ENCODE data around the gene RAPGEF4. TPM values are rescaled to one million over a fixed set of nuclear protein-coding genes. Genes with fewer than 3 reads are reported as not detected.

Gene RAPGEF4
- total RNA-seq, 1 donor = 2.6 TPM

DNA sequence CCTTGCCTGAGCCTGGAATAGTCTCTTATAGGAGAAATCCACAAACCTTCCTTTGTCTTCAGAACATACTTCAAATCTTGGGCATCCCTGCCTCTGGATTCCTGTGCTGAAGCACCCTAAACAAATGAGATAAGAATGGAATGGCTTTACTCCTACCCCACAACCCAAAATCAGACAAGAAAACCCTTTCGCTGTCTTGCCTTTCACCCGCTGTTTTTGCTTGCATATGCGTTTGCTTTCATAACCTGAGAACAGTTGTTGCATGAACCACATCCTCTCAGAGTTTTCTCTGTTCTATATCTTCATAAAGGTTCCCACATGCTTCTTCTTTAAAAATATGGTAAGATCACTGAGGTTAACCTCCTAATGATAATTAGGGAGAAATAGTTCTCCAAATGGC, 207.9 kb downstream of the RAPGEF4 start:
- no peak overlapping the region for H3K4me3 ChIP-seq (ENCODE audit: low read depth, low read length)
- TF ChIP-seq, protein P1, sequence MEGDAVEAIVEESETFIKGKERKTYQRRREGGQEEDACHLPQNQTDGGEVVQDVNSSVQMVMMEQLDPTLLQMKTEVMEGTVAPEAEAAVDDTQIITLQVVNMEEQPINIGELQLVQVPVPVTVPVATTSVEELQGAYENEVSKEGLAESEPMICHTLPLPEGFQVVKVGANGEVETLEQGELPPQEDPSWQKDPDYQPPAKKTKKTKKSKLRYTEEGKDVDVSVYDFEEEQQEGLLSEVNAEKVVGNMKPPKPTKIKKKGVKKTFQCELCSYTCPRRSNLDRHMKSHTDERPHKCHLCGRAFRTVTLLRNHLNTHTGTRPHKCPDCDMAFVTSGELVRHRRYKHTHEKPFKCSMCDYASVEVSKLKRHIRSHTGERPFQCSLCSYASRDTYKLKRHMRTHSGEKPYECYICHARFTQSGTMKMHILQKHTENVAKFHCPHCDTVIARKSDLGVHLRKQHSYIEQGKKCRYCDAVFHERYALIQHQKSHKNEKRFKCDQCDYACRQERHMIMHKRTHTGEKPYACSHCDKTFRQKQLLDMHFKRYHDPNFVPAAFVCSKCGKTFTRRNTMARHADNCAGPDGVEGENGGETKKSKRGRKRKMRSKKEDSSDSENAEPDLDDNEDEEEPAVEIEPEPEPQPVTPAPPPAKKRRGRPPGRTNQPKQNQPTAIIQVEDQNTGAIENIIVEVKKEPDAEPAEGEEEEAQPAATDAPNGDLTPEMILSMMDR (IDR thresholded peaks at IDR 0.05; ENCODE audit: insufficient read depth, low read depth, low read length) = no peak
- no peak for DNase-seq (ENCODE audit: low read depth)

DNA sequence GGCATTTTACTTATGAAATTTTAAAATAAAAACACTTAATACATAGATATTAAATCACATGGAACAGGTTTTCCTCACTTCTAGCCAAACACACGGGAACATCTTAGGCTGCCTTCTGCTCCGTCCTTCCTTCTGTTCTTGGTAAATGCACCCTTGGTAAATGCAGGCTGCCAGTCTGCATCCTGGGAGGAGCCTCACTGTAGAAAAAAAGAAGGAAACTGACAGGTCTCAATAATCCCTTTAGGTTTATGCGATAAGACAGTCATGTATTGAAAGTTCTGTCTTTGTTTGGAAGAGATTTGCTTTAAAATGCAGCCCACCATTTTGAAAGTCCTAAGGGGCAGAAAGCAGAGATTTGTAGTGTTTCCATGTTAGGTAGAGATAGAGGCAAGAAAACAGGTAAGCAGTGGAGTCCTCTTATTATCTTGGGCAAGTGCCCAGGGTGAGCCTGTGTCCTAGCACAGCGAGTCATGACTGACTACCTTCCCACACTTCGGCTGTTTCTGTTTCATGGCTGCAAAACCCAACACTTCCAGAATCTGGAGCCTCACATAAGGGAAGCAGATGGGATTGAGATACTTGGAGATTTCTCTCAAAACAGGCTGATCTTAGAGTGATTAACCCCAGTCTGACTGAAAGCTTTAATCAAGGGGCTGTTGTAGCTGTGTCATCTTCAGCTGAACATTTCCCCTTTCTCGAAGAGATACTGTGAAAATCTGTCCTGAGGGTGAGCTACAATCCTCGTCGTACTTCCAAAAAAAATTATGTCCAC, 208.6 kb downstream of the RAPGEF4 start:
- TF ChIP-seq, protein P1 (IDR thresholded peaks at IDR 0.05; ENCODE audit: insufficient read depth, low read depth, low read length) = no peak
- no peak overlapping the region for H3K4me3 ChIP-seq (ENCODE audit: low read depth, low read length)
- DNase-seq (ENCODE audit: low read depth) = no peak

GRCh38 chr2:172944794-172945509, 209.3 kb downstream of the RAPGEF4 start:
- no peak for DNase-seq (ENCODE audit: low read depth)
- no peak overlapping the region for H3K4me3 ChIP-seq (ENCODE audit: low read depth, low read length)
- TF ChIP-seq, protein P1 (IDR thresholded peaks at IDR 0.05; ENCODE audit: insufficient read depth, low read depth, low read length) = no peak

DNA sequence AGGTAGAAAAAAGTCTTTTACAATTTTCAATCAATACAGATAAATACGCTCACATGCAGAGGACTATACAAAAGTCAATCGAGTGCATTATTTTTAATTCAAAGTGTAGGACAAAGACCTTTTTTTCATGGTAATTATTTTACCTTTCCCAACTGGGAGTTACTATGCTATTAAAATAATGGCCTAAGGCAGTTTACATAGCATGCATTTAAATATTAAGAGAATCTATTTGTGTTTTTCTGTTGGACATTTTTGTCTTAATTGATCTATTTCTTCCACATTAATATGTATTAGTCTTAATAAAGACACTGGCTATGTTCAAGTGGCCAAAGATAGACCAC, 209.8 kb downstream of the RAPGEF4 start:
- H3K4me3 ChIP-seq (ENCODE audit: low read depth, low read length) = no peak overlapping the region
- no peak for DNase-seq (ENCODE audit: low read depth)
- TF ChIP-seq, protein P1 (IDR thresholded peaks at IDR 0.05; ENCODE audit: insufficient read depth, low read depth, low read length) = no peak

DNA sequence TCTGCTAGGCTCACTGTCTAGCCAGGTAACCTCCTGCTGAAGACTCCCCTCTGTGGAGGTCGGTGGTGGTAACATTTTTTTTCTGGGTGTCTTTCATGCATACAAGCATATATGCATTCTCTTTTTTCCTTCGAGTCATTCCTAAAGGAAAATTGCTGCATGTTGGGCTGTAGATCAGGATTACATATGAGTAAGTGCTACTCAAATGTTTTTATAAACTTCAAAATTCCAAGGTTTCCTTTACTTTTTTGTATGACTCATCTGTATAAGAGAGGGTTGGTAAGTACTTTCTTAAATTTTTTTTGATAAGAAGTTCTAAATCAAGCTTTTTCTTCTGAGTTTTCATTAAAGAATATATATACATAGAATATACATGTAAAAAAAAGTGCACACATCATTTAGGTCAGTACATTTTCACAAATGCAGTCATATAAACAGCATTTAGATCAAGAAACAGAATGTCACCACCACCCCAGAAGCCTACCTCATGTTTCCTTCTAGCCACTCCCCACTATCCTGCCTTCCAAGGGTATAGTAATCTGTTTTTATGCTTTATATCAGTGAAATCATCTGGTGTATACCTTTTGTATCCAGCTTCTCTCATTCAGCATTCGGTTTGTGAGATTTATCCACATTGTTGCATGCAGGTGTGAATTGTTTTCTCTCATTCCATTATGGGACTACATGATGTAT, 212.0 kb downstream of the RAPGEF4 start:
- no peak overlapping the region for H3K4me3 ChIP-seq (ENCODE audit: low read depth, low read length)
- no peak for DNase-seq (ENCODE audit: low read depth)

GRCh38 chr2:172949522-172949921, 213.9 kb downstream of the RAPGEF4 start:
- no peak for DNase-seq (ENCODE audit: low read depth)
- TF ChIP-seq, protein P1 (IDR thresholded peaks at IDR 0.05; ENCODE audit: insufficient read depth, low read depth, low read length) = no peak
- H3K4me3 ChIP-seq (ENCODE audit: low read depth, low read length) = no peak overlapping the region

More for the DNA sequence above, 212.0 kb downstream of the RAPGEF4 start:
- TF ChIP-seq, protein P1 (IDR thresholded peaks at IDR 0.05; ENCODE audit: insufficient read depth, low read depth, low read length) = no peak

Data from fibroblast of villous mesenchyme (primary cell).